Superior temporal gyrus (tissue), 1 donor: Measurements from ENCODE around the gene TLR6.

ENCODE experiments used
- DNase-seq: peaks from one replicate; pipeline ENCODE4 v3.0.0-alpha.2; 2016; ENCODE audit errors: extremely low spot score

Gene TLR6

GRCh38 chr4:38856524-38857337 lies at the start of gene TLR6:
TLR6 (minus strand) TSS chr4:38856817; CDS start chr4:38829473, 27,344 bp downstream.
- peak; percentile 86 for DNase-seq

- DNase-seq: no peak
Observed at GRCh38 chr4:38905652-38906385, 49.2 kb upstream of the TLR6 start.

GRCh38 chr4:38904682-38905081 lies 48.1 kb upstream of the TLR6 start:
- DNase-seq: no peak

GRCh38 chr4:38904090-38904666 lies 47.6 kb upstream of the TLR6 start:
- no peak for DNase-seq

GRCh38 chr4:38902695-38903094 lies 46.1 kb upstream of the TLR6 start:
- peak; percentile 84 for DNase-seq

GRCh38 chr4:38902221-38902620 lies 45.6 kb upstream of the TLR6 start:
- DNase-seq: no peak

GRCh38 chr4:38898245-38898644 lies 41.6 kb upstream of the TLR6 start:
- DNase-seq: no peak

- DNase-seq: no peak
Observed at GRCh38 chr4:38896940-38897339, 40.3 kb upstream of the TLR6 start.

- no peak for DNase-seq
Observed at GRCh38 chr4:38894322-38894982, 37.8 kb upstream of the TLR6 start.

- no peak for DNase-seq
Observed at GRCh38 chr4:38891051-38891983, 34.7 kb upstream of the TLR6 start.

- peak; percentile 85 for DNase-seq
Observed at GRCh38 chr4:38889143-38889542, 32.5 kb upstream of the TLR6 start.

- DNase-seq: no peak
Observed at GRCh38 chr4:38884254-38884653, 27.6 kb upstream of the TLR6 start.

GRCh38 chr4:38876636-38877035 lies 20.0 kb upstream of the TLR6 start:
- DNase-seq: no peak

- no peak for DNase-seq
Observed at GRCh38 chr4:38873290-38873944, 16.8 kb upstream of the TLR6 start.

GRCh38 chr4:38872620-38873019 lies 16.0 kb upstream of the TLR6 start:
- DNase-seq: no peak

GRCh38 chr4:38871593-38871992 lies 15.0 kb upstream of the TLR6 start:
- no peak for DNase-seq

GRCh38 chr4:38870098-38870808 lies 13.6 kb upstream of the TLR6 start:
- no peak for DNase-seq

- no peak for DNase-seq
Observed at GRCh38 chr4:38869511-38869910, 12.9 kb upstream of the TLR6 start.

- DNase-seq: no peak
Observed at GRCh38 chr4:38868059-38868960, 11.7 kb upstream of the TLR6 start.
